Activated T-cell treated with anti-CD3 and anti-CD28 coated beads, Interleukin-2, amount 50 U/mL, for 1 hour (primary cell): Measurements from ENCODE around the gene KLK14.

Source experiments
- DNase-seq: peaks from one replicate; pipeline ENCODE4 v3.0.0-alpha.2; 2020

KLK14 gene

GRCh38 chr19:51083181-51083580, 494 bp upstream of the KLK14 start:
- no peak for DNase-seq

GRCh38 chr19:51081476-51081875, 1.2 kb downstream of the KLK14 start:
- DNase-seq, result no peak

- DNase-seq, result no peak
Observed at GRCh38 chr19:51079481-51080110, 3.1 kb downstream of the KLK14 start.

- no peak for DNase-seq
Observed at GRCh38 chr19:51078731-51079130, 4.0 kb downstream of the KLK14 start.

GRCh38 chr19:51078104-51078503, 4.6 kb downstream of the KLK14 start:
- DNase-seq, result no peak

- no peak for DNase-seq
Observed at GRCh38 chr19:51076631-51077213, 6.0 kb downstream of the KLK14 start.

GRCh38 chr19:51075998-51076397, 6.7 kb downstream of the KLK14 start:
- DNase-seq, result no peak

- no peak for DNase-seq
Observed at GRCh38 chr19:51071095-51071405, 11.6 kb downstream of the KLK14 start.

GRCh38 chr19:51070334-51071094, 12.2 kb downstream of the KLK14 start:
- DNase-seq, result no peak

GRCh38 chr19:51066393-51067186, 16.1 kb downstream of the KLK14 start:
- DNase-seq, result no peak

GRCh38 chr19:51065221-51065960, 17.3 kb downstream of the KLK14 start:
- no peak for DNase-seq

- no peak for DNase-seq
Observed at GRCh38 chr19:51064534-51065220, 18.0 kb downstream of the KLK14 start, which contains the start of gene KLK13. Gene KLK13, minus strand, starts transcription at chr19:51065092. Its CDS starts 25 bp downstream, at chr19:51065067.

GRCh38 chr19:51063664-51064063, 19.0 kb downstream of the KLK14 start:
- no peak for DNase-seq

- DNase-seq, result no peak
Observed at GRCh38 chr19:51060973-51061372, 21.7 kb downstream of the KLK14 start.

GRCh38 chr19:51060336-51060735, 22.4 kb downstream of the KLK14 start:
- no peak for DNase-seq

- DNase-seq, result no peak
Observed at GRCh38 chr19:51059715-51060114, 23.0 kb downstream of the KLK14 start.

GRCh38 chr19:51055866-51056265, 26.8 kb downstream of the KLK14 start:
- DNase-seq, result no peak

- no peak for DNase-seq
Observed at GRCh38 chr19:51047031-51047335, 35.7 kb downstream of the KLK14 start.

- DNase-seq, result no peak
Observed at GRCh38 chr19:51044327-51044726, 38.4 kb downstream of the KLK14 start.

- DNase-seq, result no peak
Observed at GRCh38 chr19:51043497-51043896, 39.2 kb downstream of the KLK14 start.

GRCh38 chr19:51040151-51040550, 42.5 kb downstream of the KLK14 start:
- no peak for DNase-seq

GRCh38 chr19:51036519-51036918, 46.2 kb downstream of the KLK14 start:
- no peak for DNase-seq
